KMS-11 (cell line): ENCODE measurements around the gene DHRS7.

Source experiments
- H2AFZ ChIP-seq: fragments of 200-600 bp; sonication (generic); 2 replicates; pipeline ENCODE4 v1.6.1; 2016; ENCODE audit warnings: antibody characterized with exemption, mixed run types, low read depth
- H3K27ac ChIP-seq: fragments of 200-600 bp; sonication (generic); 2 replicates; pipeline ENCODE4 v1.6.1; 2016; ENCODE audit warnings: mild to moderate bottlenecking, mixed run types
- H3K27me3 ChIP-seq: fragments of 200-600 bp; sonication (generic); 2 replicates; pipeline ENCODE4 v1.6.1; 2017; ENCODE audit warnings: mild to moderate bottlenecking, low read depth, mixed run types, moderate library complexity; ENCODE audit not compliant: insufficient read depth
- H3K36me3 ChIP-seq: fragments of 200-600 bp; sonication (generic); 2 replicates; pipeline ENCODE4 v1.6.1; 2017; ENCODE audit warnings: mild to moderate bottlenecking, mixed run types; ENCODE audit not compliant: insufficient read depth
- H3K4me1 ChIP-seq: fragments of 200-600 bp; sonication (generic); 2 replicates; pipeline ENCODE4 v1.6.1; 2016; ENCODE audit warnings: mild to moderate bottlenecking, low read depth, mixed run types; ENCODE audit not compliant: poor library complexity, severe bottlenecking
- H3K4me2 ChIP-seq: fragments of 200-600 bp; sonication (generic); 2 replicates; pipeline ENCODE4 v1.7.0; 2016; ENCODE audit warnings: mild to moderate bottlenecking, mixed run types
- H3K4me3 ChIP-seq: fragments of 200-600 bp; sonication (generic); IDR thresholded peaks from 2 replicates; pipeline ENCODE4 v1.6.1; 2017; ENCODE audit warnings: low read depth, low read length, mixed read lengths; ENCODE audit not compliant: insufficient read depth
- H3K79me2 ChIP-seq: fragments of 200-600 bp; sonication (generic); 2 replicates; pipeline ENCODE4 v1.6.1; 2016; ENCODE audit warnings: low read depth, mixed run types; ENCODE audit not compliant: insufficient read depth
- H3K9ac ChIP-seq: fragments of 200-600 bp; sonication (generic); 2 replicates; pipeline ENCODE4 v1.6.1; 2016; ENCODE audit warnings: mild to moderate bottlenecking, mixed run types
- H4K20me1 ChIP-seq: fragments of 200-600 bp; sonication (generic); 2 replicates; pipeline ENCODE4 v1.6.1; 2016; ENCODE audit warnings: mild to moderate bottlenecking, mixed run types; ENCODE audit not compliant: insufficient read depth
- CTCF ChIP-seq: fragments of 200-600 bp; sonication (generic); conservative IDR thresholded peaks from 2 replicates; pipeline ENCODE4 v1.6.1; 2017; ENCODE audit warnings: low read depth, mild to moderate bottlenecking, antibody characterized with exemption, low read length, moderate library complexity, mixed read lengths

Gene DHRS7

DNA sequence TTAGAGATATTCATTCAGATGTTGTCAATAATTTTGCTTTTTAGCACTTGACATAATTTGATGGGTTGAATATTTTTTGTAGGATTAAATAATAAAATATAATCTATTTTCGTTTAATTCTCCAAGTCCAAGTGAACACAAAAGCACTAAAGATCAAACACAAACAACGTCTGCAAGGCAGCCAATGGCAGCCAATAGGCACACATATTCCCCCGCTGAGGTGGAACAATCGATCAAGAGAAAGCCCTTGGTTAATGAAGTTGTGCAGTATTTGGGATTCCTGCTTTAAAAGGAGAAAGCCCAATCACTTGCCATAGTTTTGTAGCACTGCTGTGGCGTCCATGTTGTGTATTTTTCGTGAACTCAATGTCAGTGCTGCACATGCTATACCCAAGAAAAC is 1.5 kb downstream of the DHRS7 start:
- H3K79me2 ChIP-seq = no peaks in the 10 kb centered on the region

DNA sequence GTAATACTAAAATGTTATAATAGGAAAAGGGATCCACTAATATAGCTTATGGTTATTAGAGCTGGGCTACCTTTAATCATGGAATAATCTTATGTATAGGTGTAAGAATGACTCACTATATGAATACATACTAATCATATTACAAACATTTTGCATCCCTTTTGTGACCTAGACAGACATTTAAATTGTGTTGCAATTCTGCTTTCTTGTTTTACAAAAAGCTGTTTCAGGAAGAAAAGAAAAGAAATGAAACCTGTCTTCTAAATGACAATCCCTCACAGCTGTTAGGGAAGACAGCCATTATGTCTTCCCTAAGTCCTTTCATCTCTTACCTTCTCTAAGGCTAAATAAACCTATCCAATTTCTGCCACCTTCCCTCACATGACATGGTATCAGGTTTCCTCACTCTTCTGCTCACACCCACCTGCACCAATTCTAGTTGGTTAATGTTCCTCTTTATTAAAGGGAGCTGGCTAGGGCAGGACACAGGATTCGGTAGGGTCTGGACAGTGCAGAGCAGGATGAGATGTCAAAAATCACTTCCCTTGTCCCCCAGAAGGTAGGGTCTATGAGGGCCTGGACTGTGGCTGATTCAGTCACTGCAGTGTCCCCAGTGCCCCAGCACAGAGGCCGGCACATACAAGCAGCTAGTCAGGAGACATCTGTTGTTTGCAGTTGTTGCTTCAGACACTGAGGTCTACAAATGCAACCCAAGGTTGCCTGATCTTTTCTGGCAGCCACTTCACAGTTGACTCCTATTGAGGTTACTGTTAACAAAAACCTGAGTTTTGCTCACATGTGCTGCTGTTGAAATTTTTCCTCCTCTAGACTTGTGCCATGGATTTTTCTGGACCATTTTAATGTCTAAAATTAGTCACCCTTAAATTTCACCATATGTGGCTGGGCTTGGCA is 3.7 kb downstream of the DHRS7 start:
- no peaks in the 10 kb centered on the region for H3K79me2 ChIP-seq
- no peaks in the 10 kb centered on the region for H3K27me3 ChIP-seq
- H3K4me2 ChIP-seq = no peak overlapping the region
- H4K20me1 ChIP-seq = no peaks in the 10 kb centered on the region
- H3K4me3 ChIP-seq = no peak overlapping the region
- H3K36me3 ChIP-seq = no peaks in the 10 kb centered on the region
- peaks cover 30% of the 10 kb centered on the region for H3K4me1 ChIP-seq
- no peak overlapping the region for H3K27ac ChIP-seq
- no peak for TF ChIP-seq CTCF
- no peak overlapping the region for H3K9ac ChIP-seq
- no peak overlapping the region for H2AFZ ChIP-seq

More for the DNA sequence above, 1.5 kb downstream of the DHRS7 start:
- H3K4me3 ChIP-seq = no peak overlapping the region
- TF ChIP-seq CTCF = no peak
- peak overlapping the region; percentile 96; the same call in 1 of the 2 replicates for H3K4me2 ChIP-seq
- H2AFZ ChIP-seq = no peak overlapping the region
- no peaks in the 10 kb centered on the region for H3K27me3 ChIP-seq
- H3K27ac ChIP-seq = no peak overlapping the region
- no peaks in the 10 kb centered on the region for H3K36me3 ChIP-seq
- no peak overlapping the region for H3K9ac ChIP-seq
- no peaks in the 10 kb centered on the region for H4K20me1 ChIP-seq
- H3K4me1 ChIP-seq = peaks cover 32% of the 10 kb centered on the region

GRCh38 chr14:60160422-60160821 is 4.8 kb downstream of the DHRS7 start:
- Histone ChIP-seq H3K4me2 (no peak overlapping the region), H2AFZ (no peak overlapping the region), H3K9ac (no peak overlapping the region), H3K79me2 (no peaks in the 10 kb centered on the region), H3K27ac (no peak overlapping the region), H4K20me1 (no peaks in the 10 kb centered on the region), H3K4me1 (peaks cover 20% of the 10 kb centered on the region), H3K4me3 (no peak overlapping the region), H3K27me3 (no peaks in the 10 kb centered on the region), H3K36me3 (no peaks in the 10 kb centered on the region)
- no peak for TF ChIP-seq CTCF

DNA sequence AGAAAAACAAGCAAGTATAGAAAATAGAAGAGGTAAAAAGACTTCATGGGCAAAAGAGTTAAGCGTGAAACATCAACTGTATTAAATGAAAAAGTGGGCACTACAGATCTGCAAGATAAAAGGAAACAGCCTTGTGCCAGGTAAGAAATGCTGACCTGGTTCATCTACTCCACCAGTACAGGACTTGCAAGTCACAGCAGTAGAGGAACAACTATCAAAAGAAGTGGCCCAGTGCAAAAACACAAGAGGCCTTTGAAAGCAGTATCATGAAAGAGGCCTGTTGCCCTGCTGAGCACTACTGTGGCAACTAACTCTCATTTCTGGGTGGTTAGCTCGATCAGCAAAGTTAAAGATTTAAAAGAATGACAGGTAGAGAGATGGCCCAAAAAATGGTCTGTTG is 10.5 kb downstream of the DHRS7 start:
- H3K27me3 ChIP-seq = no peaks in the 10 kb centered on the region
- H3K9ac ChIP-seq = no peak overlapping the region
- no peak for TF ChIP-seq CTCF
- H3K4me3 ChIP-seq = no peak overlapping the region
- H4K20me1 ChIP-seq = no peaks in the 10 kb centered on the region
- no peak overlapping the region for H3K4me2 ChIP-seq
- no peaks in the 10 kb centered on the region for H3K36me3 ChIP-seq
- no peaks in the 10 kb centered on the region for H3K79me2 ChIP-seq
- no peak overlapping the region for H3K27ac ChIP-seq
- H3K4me1 ChIP-seq = peaks cover 3% of the 10 kb centered on the region
- no peak overlapping the region for H2AFZ ChIP-seq
